B cell (primary cell): Measurements from ENCODE around the gene CCDC57. TPM values are rescaled to one million over a fixed set of nuclear protein-coding genes. Genes with fewer than 3 reads are reported as not detected.

Source experiments
- ATAC-seq: fragments of 200-7000 bp; cut with Tn5 transposase; one replicate; pipeline ENCODE4 v1.10.0; 2021; ENCODE audit warnings: low read depth, mild to moderate bottlenecking, moderate number of reproducible peaks, moderate library complexity
- CTCF ChIA-PET: fragments of 350-600 bp; sonication (Branson Sonifier 250); formaldehyde crosslinking; loops from one replicate; lab custom pipeline; 2021; ENCODE audit warnings: antibody characterized with exemption, inconsistent platforms; lab: Charles Lee
- POLR2A ChIA-PET: fragments of 350-600 bp; sonication (Branson Sonifier 250); formaldehyde crosslinking; loops from one replicate; lab custom pipeline; 2021; ENCODE audit warnings: antibody characterized with exemption; lab: Charles Lee
- DNase-seq: peaks from one replicate; pipeline ENCODE4 v3.0.0; 2013
- H2AFZ ChIP-seq: 2 replicates; pipeline ENCODE4 v1.6.1; 2012; ENCODE audit warnings: mild to moderate bottlenecking, low read depth, low read length; ENCODE audit not compliant: insufficient read depth, poor library complexity, severe bottlenecking
- H3K27ac ChIP-seq, 2 donors: 1 replicate in 1 of 2; 2 replicates in 1 of 2; pipeline ENCODE4 v1.5.1; 2012 to 2013; ENCODE audit warnings: low read length in 2 of 2, mild to moderate bottlenecking in 2 of 2, moderate library complexity in 1 of 2
- H3K27me3 ChIP-seq, 4 experiments: fragments of 200-600 bp in 1 of 4; sonication (generic) in 1 of 4; replicated peaks in 1 of 4; 1 replicate in 2 of 4; 2 replicates in 2 of 4; pipeline versions ENCODE4 v1.6.1 to v1.7.0; 2013 to 2016; ENCODE audit warnings: low read length in 3 of 4, mild to moderate bottlenecking in 2 of 4, mixed read lengths in 1 of 4, moderate library complexity in 1 of 4; ENCODE audit not compliant: insufficient read depth in 4 of 4, control insufficient read depth in 3 of 4; ENCODE audit errors: control extremely low read depth in 1 of 4
- H3K36me3 ChIP-seq, 2 experiments: replicated peaks in 1 of 2; 1 replicate in 1 of 2; 2 replicates in 1 of 2; pipeline versions ENCODE4 v1.6.1 to v1.7.1; 2013; ENCODE audit warnings: low read length in 1 of 2; ENCODE audit not compliant: insufficient read depth in 2 of 2, control insufficient read depth in 1 of 2; ENCODE audit errors: control extremely low read depth in 1 of 2, extremely low read depth in 1 of 2
- H3K4me1 ChIP-seq, 2 donors: fragments of 200-600 bp in 1 of 2; sonication (generic) in 1 of 2; 1 replicate in 1 of 2; 2 replicates in 1 of 2; pipeline versions ENCODE4 v1.5.1 to v1.6.1; 2013 to 2017; ENCODE audit warnings: low read length in 2 of 2; ENCODE audit not compliant: control insufficient read depth in 2 of 2, insufficient read depth in 2 of 2
- H3K4me2 ChIP-seq: replicated peaks from 2 replicates; pipeline ENCODE3; 2012; ENCODE audit warnings: mild to moderate bottlenecking, low read depth, low read length; ENCODE audit not compliant: poor library complexity, severe bottlenecking
- H3K4me3 ChIP-seq, 5 experiments: fragments of 200-600 bp in 1 of 5; sonication (generic) in 1 of 5; 1 replicate in 3 of 5; 2 replicates in 2 of 5; pipeline versions ENCODE4 v1.5.1 to v1.7.0; 2011 to 2016; ENCODE audit warnings: low read length in 4 of 5, mild to moderate bottlenecking in 4 of 5, low read depth in 2 of 5, control low read depth in 1 of 5, moderate library complexity in 1 of 5; ENCODE audit not compliant: insufficient read depth in 1 of 5; ENCODE audit errors: control extremely low read depth in 1 of 5, extremely low read depth in 1 of 5
- H3K79me2 ChIP-seq: fragments of 200-600 bp; sonication (generic); one replicate; pipeline ENCODE4 v1.6.0; 2016; ENCODE audit warnings: low read length; ENCODE audit not compliant: control insufficient read depth, insufficient read depth
- H3K9ac ChIP-seq: fragments of 200-600 bp; sonication (generic); 2 replicates; pipeline ENCODE4 v1.6.1; 2017; ENCODE audit warnings: mild to moderate bottlenecking, low read length, moderate library complexity
- H3K9me3 ChIP-seq, 3 donors: one replicate each; pipeline versions ENCODE4 v1.6.1 to v1.7.1; 2013; ENCODE audit warnings: low read length in 2 of 3; ENCODE audit not compliant: control insufficient read depth in 2 of 3, insufficient read depth in 1 of 3; ENCODE audit errors: control extremely low read depth in 1 of 3
- H4K20me1 ChIP-seq: 2 replicates; pipeline ENCODE4 v1.6.0; 2012; ENCODE audit warnings: mild to moderate bottlenecking, low read length; ENCODE audit not compliant: insufficient read depth, control insufficient read depth, poor library complexity, severe bottlenecking
- H3K27ac Mint-ChIP-seq: one replicate; pipeline ENCODE4 v1.8.0; 2021; ENCODE audit warnings: mixed read lengths
- H3K27me3 Mint-ChIP-seq: one replicate; pipeline ENCODE4 v1.8.0; 2021; ENCODE audit warnings: mixed read lengths
- H3K4me1 Mint-ChIP-seq: one replicate; pipeline ENCODE4 v1.8.0; 2021; ENCODE audit warnings: mixed read lengths
- H3K4me3 Mint-ChIP-seq: one replicate; pipeline ENCODE4 v1.8.0; 2021; ENCODE audit warnings: mixed read lengths
- H3K9me3 Mint-ChIP-seq: one replicate; pipeline ENCODE4 v1.8.0; 2022; ENCODE audit warnings: mixed read lengths; ENCODE audit not compliant: insufficient read depth
- CTCF ChIP-seq: fragments of 200-600 bp; IDR thresholded peaks from one replicate; pipeline ENCODE4 v1.8.0; 2022; ENCODE audit warnings: antibody characterized with exemption, mild to moderate bottlenecking
- EZH2 ChIP-seq: IDR thresholded peaks from 2 replicates; pipeline ENCODE4 v1.6.1; 2012; ENCODE audit warnings: borderline replicate concordance, low read depth, mild to moderate bottlenecking, moderate library complexity, low read length; ENCODE audit not compliant: insufficient read depth, poor library complexity, severe bottlenecking
- WGBS: methylation state at CpG from one replicate; pipeline ENCODE4 v1.1.5; 2013; ENCODE audit warnings: missing lambda C conversion rate; ENCODE audit not compliant: insufficient coverage; 5-methylcytosine and 5-hydroxymethylcytosine counted together
- intact Hi-C: fragments of 100-400 bp; cut with micrococcal nuclease; formaldehyde crosslinking; loops from one replicate; pipeline ENCODE4 v1.10.0; 2022
- polyA plus RNA-seq: library from polyadenylated mRNA; depleted of rRNA; stranded (reverse); fragments of >200 nt; gene quantifications from 2 replicates; pipeline ENCODE4 v1.2.3, GENCODE V29; 2012
- total RNA-seq, 2 donors: library from RNA; stranded (reverse); fragments of 120-200 nt in 1 of 2; gene quantifications; 1 replicate in 1 of 2; 2 replicates in 1 of 2; pipeline versions ENCODE4 v1.2.3 to v1.2.4, GENCODE V29; 2013 to 2022

Gene CCDC57
- total and polyA plus RNA-seq, 2 donors (not counting 1 experiment from before 2014, with no cell fraction given), result 49.7 to 67.2 TPM

- Mint-ChIP-seq H3K27ac (peak overlapping the region; percentile 41), H3K4me3 (peak overlapping the region; percentile 26), H3K27me3 (no peaks in the 10 kb centered on the region), H3K4me1 (peaks cover 15% of the 10 kb centered on the region), H3K9me3 (no peaks in the 10 kb centered on the region)
- intact Hi-C loops, result no loop called here
- Histone ChIP-seq H3K36me3 (no peaks in the 10 kb centered on the region), H3K4me3 (no peak overlapping the region), H2AFZ (no peak overlapping the region), H3K27ac (peak overlapping the region in 1 of 2 donors; percentile 98), H3K9me3 (no peaks in the 10 kb centered on the region), H3K4me2 (peak overlapping the region; percentile 99), H3K79me2 (no peaks in the 10 kb centered on the region), H4K20me1 (peaks cover 19% of the 10 kb centered on the region), H3K4me1 (peaks cover 26 to 34% of the 10 kb centered on the region in 2 donors), H3K27me3 (no peaks in the 10 kb centered on the region), H3K9ac (no peak overlapping the region)
- ChIA-PET POLR2A (interaction anchor here (0.6 kb wide), 1 partner anchor 12 kb away, joined by 3 read pairs; no protein-coding TSS in a partner anchor), CTCF (interaction anchor here (1.3 kb wide), 1 partner anchor 9 kb away, joined by 3 read pairs; no protein-coding TSS in a partner anchor)
- 95% methylated on average over 13 of the region's 16 CpGs for WGBS
- TF ChIP-seq CTCF (no peak), EZH2 (no peak)
- no peak for DNase-seq
- ATAC-seq, result no peak
Observed at GRCh38 chr17:82226809-82227628, 14.4 kb upstream of the CCDC57 start.
